ENCODE results near the gene RHOJ.
A peak's percentile ranks its signal among the peaks of the same experiment; 100 is the strongest.

Gene RHOJ

GRCh38 chr14:63269561-63270225 is 65.5 kb downstream of the RHOJ start:
- no peak overlapping the region for H3K4me3 ChIP-seq (ENCODE audit: low read depth, low read length)
- no peak for TF ChIP-seq CTCF (IDR thresholded peaks at IDR 0.05; ENCODE audit: insufficient read depth, low read depth, low read length, missing control alignments)
- DNase-seq (ENCODE audit: low read depth): no peak

- TF ChIP-seq CTCF (IDR thresholded peaks at IDR 0.05; ENCODE audit: insufficient read depth, low read depth, low read length, missing control alignments): no peak
- no peak overlapping the region for H3K4me3 ChIP-seq (ENCODE audit: low read depth, low read length)
- DNase-seq (ENCODE audit: low read depth): no peak
Observed at GRCh38 chr14:63273129-63273528, 68.9 kb downstream of the RHOJ start.

GRCh38 chr14:63273717-63274655 is 69.7 kb downstream of the RHOJ start:
- DNase-seq (ENCODE audit: low read depth): no peak
- no peak overlapping the region for H3K4me3 ChIP-seq (ENCODE audit: low read depth, low read length)
- TF ChIP-seq CTCF (IDR thresholded peaks at IDR 0.05; ENCODE audit: insufficient read depth, low read depth, low read length, missing control alignments): no peak

- H3K4me3 ChIP-seq (ENCODE audit: low read depth, low read length): no peak overlapping the region
- TF ChIP-seq CTCF (IDR thresholded peaks at IDR 0.05; ENCODE audit: insufficient read depth, low read depth, low read length, missing control alignments): no peak
- no peak for DNase-seq (ENCODE audit: low read depth)
Observed at GRCh38 chr14:63275611-63276010, 71.4 kb downstream of the RHOJ start.

GRCh38 chr14:63276016-63276415 is 71.8 kb downstream of the RHOJ start:
- no peak for TF ChIP-seq CTCF (IDR thresholded peaks at IDR 0.05; ENCODE audit: insufficient read depth, low read depth, low read length, missing control alignments)
- no peak for DNase-seq (ENCODE audit: low read depth)
- no peak overlapping the region for H3K4me3 ChIP-seq (ENCODE audit: low read depth, low read length)

- peak; percentile 49 for DNase-seq (ENCODE audit: low read depth)
- no peak overlapping the region for H3K4me3 ChIP-seq (ENCODE audit: low read depth, low read length)
- peak; percentile 60 for TF ChIP-seq CTCF (IDR thresholded peaks at IDR 0.05; ENCODE audit: insufficient read depth, low read depth, low read length, missing control alignments)
Observed at GRCh38 chr14:63276492-63277342, 72.5 kb downstream of the RHOJ start.

All from GM12865 (cell line).